Hepatocyte (in vitro differentiated cells): Measurements from ENCODE around the gene EFEMP2. TPM values are rescaled to one million over a fixed set of nuclear protein-coding genes. Genes with fewer than 3 reads are reported as not detected.

Source experiments
- DNase-seq: peaks from one replicate; pipeline ENCODE4 v3.0.0-alpha.2; 2016; ENCODE audit warnings: low spot score
- H2AFZ ChIP-seq: fragments of 200-600 bp; sonication (generic); 2 replicates; pipeline ENCODE4 v1.6.0; 2016; ENCODE audit warnings: antibody characterized with exemption, mild to moderate bottlenecking
- H3K27ac ChIP-seq: fragments of 200-600 bp; sonication (generic); 2 replicates; pipeline ENCODE4 v1.5.1; 2016; ENCODE audit warnings: mild to moderate bottlenecking
- H3K27me3 ChIP-seq: fragments of 200-600 bp; sonication (generic); 2 replicates; pipeline ENCODE4 v1.6.1; 2016
- H3K36me3 ChIP-seq: fragments of 200-600 bp; sonication (generic); replicated peaks from 2 replicates; pipeline ENCODE4 v1.5.1; 2016; ENCODE audit warnings: low read depth; ENCODE audit not compliant: insufficient read depth
- H3K4me1 ChIP-seq: fragments of 200-600 bp; sonication (generic); 2 replicates; pipeline ENCODE4 v1.5.1; 2016; ENCODE audit warnings: mild to moderate bottlenecking, moderate library complexity; ENCODE audit not compliant: insufficient read depth
- H3K4me2 ChIP-seq: fragments of 200-600 bp; sonication (generic); 2 replicates; pipeline ENCODE4 v1.6.0; 2016
- H3K4me3 ChIP-seq: fragments of 200-600 bp; sonication (generic); 2 replicates; pipeline ENCODE4 v1.5.1; 2016; ENCODE audit warnings: mild to moderate bottlenecking
- H3K79me2 ChIP-seq: fragments of 200-600 bp; sonication (generic); 2 replicates; pipeline ENCODE4 v1.6.0; 2017; ENCODE audit warnings: mild to moderate bottlenecking
- H3K9me2 ChIP-seq: fragments of 200-600 bp; sonication (generic); replicated peaks from 2 replicates; pipeline ENCODE4 v1.6.0; 2017; ENCODE audit warnings: mild to moderate bottlenecking; ENCODE audit not compliant: insufficient read depth
- H3K9me3 ChIP-seq: fragments of 200-600 bp; sonication (generic); 2 replicates; pipeline ENCODE4 v1.5.1; 2016; ENCODE audit warnings: low read depth, mild to moderate bottlenecking
- H4K20me1 ChIP-seq: fragments of 200-600 bp; sonication (generic); 2 replicates; pipeline ENCODE4 v1.6.0; 2016; ENCODE audit warnings: mild to moderate bottlenecking; ENCODE audit not compliant: insufficient read depth, poor library complexity, severe bottlenecking
- CTCF ChIP-seq: fragments of 200-600 bp; sonication (generic); IDR thresholded peaks from 2 replicates; pipeline ENCODE4 v1.5.1; 2016; ENCODE audit warnings: antibody characterized with exemption, mild to moderate bottlenecking; ENCODE audit not compliant: poor library complexity
- EZH2 ChIP-seq: fragments of 200-600 bp; sonication (generic); IDR thresholded peaks from 2 replicates; pipeline ENCODE4 v1.6.1; 2016; ENCODE audit warnings: antibody characterized with exemption, mild to moderate bottlenecking, borderline replicate concordance
- EZH2phosphoT487 ChIP-seq: fragments of 200-600 bp; sonication (generic); IDR thresholded peaks from one replicate; pipeline ENCODE4 v1.6.1; 2018; ENCODE audit warnings: antibody characterized with exemption, mild to moderate bottlenecking, low read depth, moderate library complexity; ENCODE audit not compliant: unreplicated experiment, severe bottlenecking
- WGBS: methylation state at CpG from one replicate; pipeline ENCODE4 v1.1.6; 2016; ENCODE audit warnings: low lambda C conversion rate; ENCODE audit errors: missing lambda C conversion rate; 5-methylcytosine and 5-hydroxymethylcytosine counted together
- polyA plus RNA-seq: library from polyadenylated mRNA; unstranded; fragments of >200 nt; fragmentation: Nextera tagmentation; extraction: Ambion mirVana; gene quantifications from 2 replicates; pipeline ENCODE4 v1.2.1, GENCODE V29; 2016
- total RNA-seq: library from RNA; depleted of rRNA; stranded (reverse); fragments of >200 nt; gene quantifications from 2 replicates; pipeline ENCODE4 v1.2.3, GENCODE V29; 2014

Gene EFEMP2
- total and polyA plus RNA-seq, 2 experiments from 2014 or later: 65.2 to 197 TPM

- H3K4me1 ChIP-seq: peaks cover 40% of the 10 kb centered on the region
- H3K27me3 ChIP-seq: no peaks in the 10 kb centered on the region
- no peak for TF ChIP-seq CTCF
- TF ChIP-seq EZH2phosphoT487: no peak
- no peak for TF ChIP-seq EZH2
- peak within 1 kb of the TSS; percentile 88 for H2AFZ ChIP-seq
- WGBS: 10% methylated on average over 36 of the region's 77 CpGs
- no peaks in the 10 kb centered on the region for H3K9me2 ChIP-seq
- H3K9me3 ChIP-seq: no peaks in the 10 kb centered on the region
- H4K20me1 ChIP-seq: no peaks in the 10 kb centered on the region
- H3K4me2 ChIP-seq: peak within 1 kb of the TSS; percentile 93
- H3K36me3 ChIP-seq: no peaks in the 10 kb centered on the region
- peaks cover 32% of the 10 kb centered on the region for H3K79me2 ChIP-seq
- DNase-seq: no peak
- peak within 1 kb of the TSS; percentile 94 for H3K27ac ChIP-seq
- H3K4me3 ChIP-seq: peak within 1 kb of the TSS; percentile 97
These were observed 45.9 kb upstream of the EFEMP2 start, which contains the start of gene C11orf68 for GRCh38 chr11:65918211-65919140. C11orf68 (minus strand) TSS chr11:65919062; CDS start chr11:65919031, 31 bp downstream.

GRCh38 chr11:65917434-65918210 is 45.0 kb upstream of the EFEMP2 start:
- no peaks in the 10 kb centered on the region for H4K20me1 ChIP-seq
- peaks cover 32% of the 10 kb centered on the region for H3K79me2 ChIP-seq
- peak overlapping the region; percentile 97 for H3K4me3 ChIP-seq
- H3K4me1 ChIP-seq: peaks cover 42% of the 10 kb centered on the region
- no peak for TF ChIP-seq EZH2
- no peak for TF ChIP-seq EZH2phosphoT487
- no peaks in the 10 kb centered on the region for H3K9me3 ChIP-seq
- H3K36me3 ChIP-seq: no peaks in the 10 kb centered on the region
- H2AFZ ChIP-seq: no peak overlapping the region
- 94% methylated on average over 35 of the region's 35 CpGs for WGBS
- no peaks in the 10 kb centered on the region for H3K9me2 ChIP-seq
- H3K27me3 ChIP-seq: no peaks in the 10 kb centered on the region
- no peak for DNase-seq
- peak overlapping the region; percentile 93 for H3K4me2 ChIP-seq
- H3K27ac ChIP-seq: peak overlapping the region; percentile 94

- peak overlapping the region; percentile 93 for H3K4me2 ChIP-seq
- H3K9me3 ChIP-seq: no peaks in the 10 kb centered on the region
- H3K36me3 ChIP-seq: no peaks in the 10 kb centered on the region
- no peak for DNase-seq
- peaks cover 43% of the 10 kb centered on the region for H3K4me1 ChIP-seq
- no peak overlapping the region for H3K4me3 ChIP-seq
- no peaks in the 10 kb centered on the region for H3K9me2 ChIP-seq
- no peaks in the 10 kb centered on the region for H3K27me3 ChIP-seq
- peaks cover 32% of the 10 kb centered on the region for H3K79me2 ChIP-seq
- 100% methylated on average over 3 of the region's 3 CpGs for WGBS
- TF ChIP-seq CTCF: no peak
- TF ChIP-seq EZH2: no peak
- TF ChIP-seq EZH2phosphoT487: no peak
- H4K20me1 ChIP-seq: no peaks in the 10 kb centered on the region
- peak overlapping the region; percentile 91 for H3K27ac ChIP-seq
- H2AFZ ChIP-seq: no peak overlapping the region
These were observed 44.5 kb upstream of the EFEMP2 start for GRCh38 chr11:65917077-65917433.
